ENCODE data around the gene TLR5.

Gene TLR5

GRCh38 chr1:223150443-223150842, 7.4 kb upstream of the TLR5 start:
- H3K9ac ChIP-seq (ENCODE audit: low read length) = no peak overlapping the region
- H2AFZ ChIP-seq (ENCODE audit: insufficient read depth, low read length, poor library complexity) = no peak overlapping the region
- no peak overlapping the region for H2BK120ac ChIP-seq (ENCODE audit: insufficient read depth, low read length, poor library complexity)
- H3K14ac ChIP-seq (ENCODE audit: low read length) = no peak overlapping the region
- H2BK12ac ChIP-seq (ENCODE audit: low read length) = no peak overlapping the region
- H3K18ac ChIP-seq (ENCODE audit: low read length) = no peak overlapping the region
- no peak overlapping the region for H3K4me2 ChIP-seq (ENCODE audit: low read length)
- no peak overlapping the region for H3K23ac ChIP-seq (ENCODE audit: low read length)
- H4K12ac ChIP-seq (ENCODE audit: low read depth, low read length) = no peak overlapping the region
- H2AK5ac ChIP-seq (ENCODE audit: low read length) = no peak overlapping the region
- WGBS (ENCODE audit: extremely low coverage, insufficient coverage, insufficient read length) = no CpG with 5 or more reads among the region's 5 CpGs
- H3K4ac ChIP-seq (ENCODE audit: low read depth, low read length) = no peak overlapping the region
- no peak overlapping the region for H2BK5ac ChIP-seq (ENCODE audit: low read depth, low read length, poor library complexity)
- H4K91ac ChIP-seq (ENCODE audit: low read depth, low read length) = no peak overlapping the region
- peaks cover 3% of the 10 kb centered on the region for H3K9me3 ChIP-seq (ENCODE audit: insufficient read depth, low read depth, low read length)
- no peak overlapping the region for H3K27ac ChIP-seq (ENCODE audit: low read depth, low read length)
- DNase-seq = no peak
- H3K4me3 ChIP-seq (ENCODE audit: low read depth, low read length) = no peak overlapping the region
- H3K27me3 ChIP-seq (ENCODE audit: insufficient read depth, low read length) = no peaks in the 10 kb centered on the region
- H3K79me2 ChIP-seq (ENCODE audit: control insufficient read depth, insufficient read depth, low read length, poor library complexity) = no peaks in the 10 kb centered on the region
- no peaks in the 10 kb centered on the region for H3K36me3 ChIP-seq (ENCODE audit: control insufficient read depth in 1 of 2, insufficient read depth in 2 of 2, low read length in 2 of 2)
- no peaks in the 10 kb centered on the region for H3K79me1 ChIP-seq (ENCODE audit: low read length)
- H3K4me1 ChIP-seq (ENCODE audit: control insufficient read depth in 1 of 2, insufficient read depth in 2 of 2, low read length in 2 of 2) = peaks cover 0 to 4% of the 10 kb centered on the region in 2 experiments
- H4K8ac ChIP-seq (ENCODE audit: low read depth, low read length) = no peak overlapping the region

DNA sequence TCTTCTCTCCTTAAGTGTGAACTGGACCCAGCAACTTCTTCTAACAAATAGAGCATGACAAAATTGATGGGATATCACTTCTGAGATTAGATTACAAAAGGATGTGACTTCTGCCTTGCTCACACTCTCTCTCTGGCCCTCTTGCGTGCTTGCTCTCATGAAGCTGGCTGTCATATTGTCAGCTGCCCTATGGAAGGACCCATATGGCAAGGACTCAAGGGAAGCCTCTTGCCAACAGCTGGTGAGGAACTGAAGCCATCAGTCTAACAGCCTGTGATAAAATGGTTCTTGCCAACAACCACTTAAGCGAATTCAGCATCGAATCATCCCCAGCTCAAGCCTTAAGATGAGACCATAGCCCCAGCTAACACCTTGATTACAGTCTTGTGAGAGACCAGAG, 4.8 kb upstream of the TLR5 start:
- no peak overlapping the region for H2BK5ac ChIP-seq (ENCODE audit: low read depth, low read length, poor library complexity)
- no peaks in the 10 kb centered on the region for H3K4me1 ChIP-seq (ENCODE audit: control insufficient read depth in 1 of 2, insufficient read depth in 2 of 2, low read length in 2 of 2)
- no peaks in the 10 kb centered on the region for H3K36me3 ChIP-seq (ENCODE audit: control insufficient read depth in 1 of 2, insufficient read depth in 2 of 2, low read length in 2 of 2)
- H3K18ac ChIP-seq (ENCODE audit: low read length) = no peak overlapping the region
- H3K14ac ChIP-seq (ENCODE audit: low read length) = no peak overlapping the region
- no peak overlapping the region for H3K4me2 ChIP-seq (ENCODE audit: low read length)
- H3K79me1 ChIP-seq (ENCODE audit: low read length) = no peaks in the 10 kb centered on the region
- no peak overlapping the region for H2AFZ ChIP-seq (ENCODE audit: insufficient read depth, low read length, poor library complexity)
- no peak overlapping the region for H3K4me3 ChIP-seq (ENCODE audit: low read depth, low read length)
- DNase-seq = no peak
- H3K27me3 ChIP-seq (ENCODE audit: insufficient read depth, low read length) = no peaks in the 10 kb centered on the region
- H4K91ac ChIP-seq (ENCODE audit: low read depth, low read length) = no peak overlapping the region
- no peak overlapping the region for H4K12ac ChIP-seq (ENCODE audit: low read depth, low read length)
- H3K9me3 ChIP-seq (ENCODE audit: insufficient read depth, low read depth, low read length) = peaks cover 5% of the 10 kb centered on the region
- no peak overlapping the region for H2AK5ac ChIP-seq (ENCODE audit: low read length)
- no peak overlapping the region for H4K8ac ChIP-seq (ENCODE audit: low read depth, low read length)
- no CpG with 5 or more reads among the region's 3 CpGs for WGBS (ENCODE audit: extremely low coverage, insufficient coverage, insufficient read length)
- no peak overlapping the region for H3K4ac ChIP-seq (ENCODE audit: low read depth, low read length)
- no peak overlapping the region for H2BK12ac ChIP-seq (ENCODE audit: low read length)
- H3K79me2 ChIP-seq (ENCODE audit: control insufficient read depth, insufficient read depth, low read length, poor library complexity) = no peaks in the 10 kb centered on the region
- no peak overlapping the region for H2BK120ac ChIP-seq (ENCODE audit: insufficient read depth, low read length, poor library complexity)
- H3K27ac ChIP-seq (ENCODE audit: low read depth, low read length) = no peak overlapping the region
- peak overlapping the region; percentile 37 for H3K9ac ChIP-seq (ENCODE audit: low read length)
- no peak overlapping the region for H3K23ac ChIP-seq (ENCODE audit: low read length)

GRCh38 chr1:223147409-223147808, 4.4 kb upstream of the TLR5 start:
- Histone ChIP-seq H3K4me2 (ENCODE audit: low read length) (no peak overlapping the region), H2BK5ac (ENCODE audit: low read depth, low read length, poor library complexity) (no peak overlapping the region), H2AFZ (ENCODE audit: insufficient read depth, low read length, poor library complexity) (no peak overlapping the region), H2AK5ac (ENCODE audit: low read length) (no peak overlapping the region), H3K79me2 (ENCODE audit: control insufficient read depth, insufficient read depth, low read length, poor library complexity) (no peaks in the 10 kb centered on the region), H3K9me3 (ENCODE audit: insufficient read depth, low read depth, low read length) (peaks cover 5% of the 10 kb centered on the region), H3K4ac (ENCODE audit: low read depth, low read length) (no peak overlapping the region), H3K23ac (ENCODE audit: low read length) (no peak overlapping the region), H3K18ac (ENCODE audit: low read length) (no peak overlapping the region), H3K4me3 (ENCODE audit: low read depth, low read length) (no peak overlapping the region), H3K27me3 (ENCODE audit: insufficient read depth, low read length) (no peaks in the 10 kb centered on the region), H2BK12ac (ENCODE audit: low read length) (no peak overlapping the region), H2BK120ac (ENCODE audit: insufficient read depth, low read length, poor library complexity) (no peak overlapping the region), H3K79me1 (ENCODE audit: low read length) (peaks cover 3% of the 10 kb centered on the region), H4K91ac (ENCODE audit: low read depth, low read length) (no peak overlapping the region), H4K12ac (ENCODE audit: low read depth, low read length) (no peak overlapping the region), H3K4me1 (ENCODE audit: control insufficient read depth in 1 of 2, insufficient read depth in 2 of 2, low read length in 2 of 2) (peaks cover 3 to 4% of the 10 kb centered on the region in 2 experiments), H3K27ac (ENCODE audit: low read depth, low read length) (no peak overlapping the region), H3K9ac (ENCODE audit: low read length) (no peak overlapping the region), H3K36me3 (ENCODE audit: control insufficient read depth in 1 of 2, insufficient read depth in 2 of 2, low read length in 2 of 2) (no peaks in the 10 kb centered on the region), H3K14ac (ENCODE audit: low read length) (no peak overlapping the region), H4K8ac (ENCODE audit: low read depth, low read length) (no peak overlapping the region)
- no CpG with 5 or more reads among the region's 2 CpGs for WGBS (ENCODE audit: extremely low coverage, insufficient coverage, insufficient read length)
- DNase-seq = no peak

GRCh38 chr1:223146745-223147144, 3.7 kb upstream of the TLR5 start:
- no peaks in the 10 kb centered on the region for H3K36me3 ChIP-seq (ENCODE audit: control insufficient read depth in 1 of 2, insufficient read depth in 2 of 2, low read length in 2 of 2)
- no peaks in the 10 kb centered on the region for H3K27me3 ChIP-seq (ENCODE audit: insufficient read depth, low read length)
- peaks cover 5% of the 10 kb centered on the region for H3K9me3 ChIP-seq (ENCODE audit: insufficient read depth, low read depth, low read length)
- H3K18ac ChIP-seq (ENCODE audit: low read length) = no peak overlapping the region
- H3K23ac ChIP-seq (ENCODE audit: low read length) = no peak overlapping the region
- no peak overlapping the region for H3K4me2 ChIP-seq (ENCODE audit: low read length)
- no peak overlapping the region for H2BK5ac ChIP-seq (ENCODE audit: low read depth, low read length, poor library complexity)
- no peak overlapping the region for H2BK120ac ChIP-seq (ENCODE audit: insufficient read depth, low read length, poor library complexity)
- H3K79me2 ChIP-seq (ENCODE audit: control insufficient read depth, insufficient read depth, low read length, poor library complexity) = no peaks in the 10 kb centered on the region
- WGBS (ENCODE audit: extremely low coverage, insufficient coverage, insufficient read length) = no CpG with 5 or more reads among the region's 2 CpGs
- no peak overlapping the region for H4K8ac ChIP-seq (ENCODE audit: low read depth, low read length)
- DNase-seq = no peak
- H2AK5ac ChIP-seq (ENCODE audit: low read length) = no peak overlapping the region
- no peak overlapping the region for H4K12ac ChIP-seq (ENCODE audit: low read depth, low read length)
- H3K14ac ChIP-seq (ENCODE audit: low read length) = no peak overlapping the region
- no peak overlapping the region for H2BK12ac ChIP-seq (ENCODE audit: low read length)
- H3K4me3 ChIP-seq (ENCODE audit: low read depth, low read length) = no peak overlapping the region
- peaks cover 3 to 10% of the 10 kb centered on the region in 2 experiments for H3K4me1 ChIP-seq (ENCODE audit: control insufficient read depth in 1 of 2, insufficient read depth in 2 of 2, low read length in 2 of 2)
- peaks cover 3% of the 10 kb centered on the region for H3K79me1 ChIP-seq (ENCODE audit: low read length)
- H2AFZ ChIP-seq (ENCODE audit: insufficient read depth, low read length, poor library complexity) = no peak overlapping the region
- H3K9ac ChIP-seq (ENCODE audit: low read length) = no peak overlapping the region
- H4K91ac ChIP-seq (ENCODE audit: low read depth, low read length) = no peak overlapping the region
- no peak overlapping the region for H3K4ac ChIP-seq (ENCODE audit: low read depth, low read length)
- no peak overlapping the region for H3K27ac ChIP-seq (ENCODE audit: low read depth, low read length)

Measured in trophoblast cell (in vitro differentiated cells and primary cell).